ENCODE results near the gene TMEM132D.

Gene TMEM132D

DNA sequence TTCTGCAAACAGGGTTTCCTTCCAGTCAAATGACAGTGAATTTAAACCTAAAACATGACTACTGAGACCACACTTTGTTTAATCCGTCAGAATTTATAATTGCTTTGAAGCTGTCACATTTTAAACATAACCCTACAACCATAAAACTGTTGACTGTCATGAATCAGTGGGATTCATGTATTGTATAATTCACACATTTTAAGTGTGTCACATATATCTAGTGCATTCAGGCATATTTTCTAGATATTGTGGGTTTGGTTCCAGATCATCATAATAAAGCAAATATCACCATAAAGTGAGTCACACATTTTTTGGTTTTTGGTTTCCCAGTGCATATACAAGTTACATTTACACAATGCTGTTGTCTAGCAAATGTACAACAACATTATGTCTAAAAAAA lies 304.4 kb downstream of the TMEM132D start:
- H3K14ac ChIP-seq (ENCODE audit: low read length in 2 of 2): no peak overlapping the region
- no peak overlapping the region for H2BK5ac ChIP-seq (ENCODE audit: low read depth, low read length, poor library complexity, severe bottlenecking)
- H4K91ac ChIP-seq (ENCODE audit: low read length): no peak overlapping the region
- H3K79me1 ChIP-seq (replicated peaks; ENCODE audit: low read length, poor library complexity, severe bottlenecking): no peaks in the 10 kb centered on the region
- no CpG with 5 or more reads among the region's 1 CpG for whole genome bisulfite sequencing
- no peak overlapping the region for H4K8ac ChIP-seq (ENCODE audit: low read length)
- no peak overlapping the region for H2BK12ac ChIP-seq (ENCODE audit: low read length in 2 of 2)
- peaks cover 18% of the 10 kb centered on the region for H3K9me3 ChIP-seq (ENCODE audit: control insufficient read depth, low read length)
- H3K4me2 ChIP-seq (ENCODE audit: low read length, poor library complexity, severe bottlenecking): no peak overlapping the region
- no peak overlapping the region for H2BK120ac ChIP-seq (ENCODE audit: low read depth, low read length)
- H3K27ac ChIP-seq (ENCODE audit: low read length, poor library complexity, severe bottlenecking): no peak overlapping the region
- H3K23ac ChIP-seq (ENCODE audit: low read length in 2 of 2): no peak overlapping the region
- H3K4ac ChIP-seq (ENCODE audit: low read depth in 1 of 2, low read length in 2 of 2): no peak overlapping the region
- H3K9ac ChIP-seq (ENCODE audit: low read length): no peak overlapping the region
- no peak overlapping the region for H2AFZ ChIP-seq (ENCODE audit: low read depth, low read length)
- peaks cover 2% of the 10 kb centered on the region for H3K4me1 ChIP-seq (ENCODE audit: control insufficient read depth, insufficient read depth, low read depth, low read length)
- H3K4me3 ChIP-seq (ENCODE audit: insufficient read depth in 1 of 2, low read depth in 1 of 2, low read length in 2 of 2): no peak overlapping the region
- H3K18ac ChIP-seq (ENCODE audit: low read depth in 1 of 2, low read length in 2 of 2): no peak overlapping the region
- no peak overlapping the region for H2BK15ac ChIP-seq (ENCODE audit: low read depth, poor library complexity, severe bottlenecking)
- no peaks in the 10 kb centered on the region for H3K36me3 ChIP-seq (ENCODE audit: control insufficient read depth in 1 of 2, insufficient read depth in 2 of 2, low read depth in 1 of 2, low read length in 2 of 2)
- H3K27me3 ChIP-seq (ENCODE audit: control insufficient read depth in 1 of 2, insufficient read depth in 1 of 2, low read length in 2 of 2): no peaks in the 10 kb centered on the region
- no peak for DNase-seq
- no peak overlapping the region for H2AK5ac ChIP-seq (ENCODE audit: low read length, severe bottlenecking)

GRCh38 chr12:129594098-129594497 lies 309.7 kb downstream of the TMEM132D start:
- H2BK12ac ChIP-seq (ENCODE audit: low read length in 2 of 2): no peak overlapping the region
- H2AFZ ChIP-seq (ENCODE audit: low read depth, low read length): no peak overlapping the region
- peaks cover 19% of the 10 kb centered on the region for H3K9me3 ChIP-seq (ENCODE audit: control insufficient read depth, low read length)

GRCh38 chr12:129592449-129592848 lies 311.4 kb downstream of the TMEM132D start:
- Histone ChIP-seq H2BK120ac (ENCODE audit: low read depth, low read length) (no peak overlapping the region), H4K91ac (ENCODE audit: low read length) (no peak overlapping the region), H3K4ac (ENCODE audit: low read depth in 1 of 2, low read length in 2 of 2) (no peak overlapping the region), H2BK15ac (ENCODE audit: low read depth, poor library complexity, severe bottlenecking) (no peak overlapping the region), H2AK5ac (ENCODE audit: low read length, severe bottlenecking) (no peak overlapping the region), H2AFZ (ENCODE audit: low read depth, low read length) (no peak overlapping the region), H3K79me1 (replicated peaks; ENCODE audit: low read length, poor library complexity, severe bottlenecking) (no peaks in the 10 kb centered on the region), H3K4me1 (ENCODE audit: control insufficient read depth, insufficient read depth, low read depth, low read length) (no peaks in the 10 kb centered on the region), H3K14ac (ENCODE audit: low read length in 2 of 2) (no peak overlapping the region), H3K27me3 (ENCODE audit: control insufficient read depth in 1 of 2, insufficient read depth in 1 of 2, low read length in 2 of 2) (no peaks in the 10 kb centered on the region), H3K9me3 (ENCODE audit: control insufficient read depth, low read length) (peaks cover 21% of the 10 kb centered on the region), H3K23ac (ENCODE audit: low read length in 2 of 2) (no peak overlapping the region), H3K4me3 (ENCODE audit: insufficient read depth in 1 of 2, low read depth in 1 of 2, low read length in 2 of 2) (no peak overlapping the region), H3K9ac (ENCODE audit: low read length) (no peak overlapping the region), H3K4me2 (ENCODE audit: low read length, poor library complexity, severe bottlenecking) (no peak overlapping the region), H3K18ac (ENCODE audit: low read depth in 1 of 2, low read length in 2 of 2) (no peak overlapping the region), H3K27ac (ENCODE audit: low read length, poor library complexity, severe bottlenecking) (no peak overlapping the region), H3K36me3 (ENCODE audit: control insufficient read depth in 1 of 2, insufficient read depth in 2 of 2, low read depth in 1 of 2, low read length in 2 of 2) (no peaks in the 10 kb centered on the region), H4K8ac (ENCODE audit: low read length) (no peak overlapping the region), H2BK5ac (ENCODE audit: low read depth, low read length, poor library complexity, severe bottlenecking) (no peak overlapping the region), H2BK12ac (ENCODE audit: low read length in 2 of 2) (no peak overlapping the region)
- 53% methylated on average over 2 of the region's 2 CpGs for WGBS
- DNase-seq: no peak

More at GRCh38 chr12:129594098-129594497, 309.7 kb downstream of the TMEM132D start:
- Histone ChIP-seq H3K18ac (ENCODE audit: low read depth in 1 of 2, low read length in 2 of 2) (no peak overlapping the region), H3K23ac (ENCODE audit: low read length in 2 of 2) (no peak overlapping the region), H2AK5ac (ENCODE audit: low read length, severe bottlenecking) (no peak overlapping the region), H3K4ac (ENCODE audit: low read depth in 1 of 2, low read length in 2 of 2) (no peak overlapping the region), H2BK5ac (ENCODE audit: low read depth, low read length, poor library complexity, severe bottlenecking) (no peak overlapping the region), H3K36me3 (ENCODE audit: control insufficient read depth in 1 of 2, insufficient read depth in 2 of 2, low read depth in 1 of 2, low read length in 2 of 2) (no peaks in the 10 kb centered on the region), H4K8ac (ENCODE audit: low read length) (no peak overlapping the region), H2BK15ac (ENCODE audit: low read depth, poor library complexity, severe bottlenecking) (no peak overlapping the region), H3K27ac (ENCODE audit: low read length, poor library complexity, severe bottlenecking) (no peak overlapping the region), H3K27me3 (ENCODE audit: control insufficient read depth in 1 of 2, insufficient read depth in 1 of 2, low read length in 2 of 2) (no peaks in the 10 kb centered on the region), H3K79me1 (replicated peaks; ENCODE audit: low read length, poor library complexity, severe bottlenecking) (no peaks in the 10 kb centered on the region), H2BK120ac (ENCODE audit: low read depth, low read length) (no peak overlapping the region), H4K91ac (ENCODE audit: low read length) (no peak overlapping the region), H3K4me1 (ENCODE audit: control insufficient read depth, insufficient read depth, low read depth, low read length) (no peaks in the 10 kb centered on the region), H3K4me3 (ENCODE audit: insufficient read depth in 1 of 2, low read depth in 1 of 2, low read length in 2 of 2) (no peak overlapping the region), H3K9ac (ENCODE audit: low read length) (no peak overlapping the region), H3K4me2 (ENCODE audit: low read length, poor library complexity, severe bottlenecking) (no peak overlapping the region), H3K14ac (ENCODE audit: low read length in 2 of 2) (no peak overlapping the region)
- no peak for DNase-seq
- WGBS: 69% methylated on average over 5 of the region's 6 CpGs

GRCh38 chr12:129589503-129589902 lies 314.3 kb downstream of the TMEM132D start:
- Histone ChIP-seq H4K91ac (ENCODE audit: low read length) (no peak overlapping the region), H3K4me2 (ENCODE audit: low read length, poor library complexity, severe bottlenecking) (no peak overlapping the region), H2AK5ac (ENCODE audit: low read length, severe bottlenecking) (no peak overlapping the region), H3K79me1 (replicated peaks; ENCODE audit: low read length, poor library complexity, severe bottlenecking) (no peaks in the 10 kb centered on the region), H2BK120ac (ENCODE audit: low read depth, low read length) (no peak overlapping the region), H3K4me3 (ENCODE audit: insufficient read depth in 1 of 2, low read depth in 1 of 2, low read length in 2 of 2) (no peak overlapping the region), H2BK5ac (ENCODE audit: low read depth, low read length, poor library complexity, severe bottlenecking) (no peak overlapping the region), H3K4ac (ENCODE audit: low read depth in 1 of 2, low read length in 2 of 2) (no peak overlapping the region), H3K4me1 (ENCODE audit: control insufficient read depth, insufficient read depth, low read depth, low read length) (no peaks in the 10 kb centered on the region), H3K9ac (ENCODE audit: low read length) (no peak overlapping the region), H4K8ac (ENCODE audit: low read length) (no peak overlapping the region), H3K23ac (ENCODE audit: low read length in 2 of 2) (no peak overlapping the region), H3K9me3 (ENCODE audit: control insufficient read depth, low read length) (peaks cover 34% of the 10 kb centered on the region), H3K14ac (ENCODE audit: low read length in 2 of 2) (no peak overlapping the region), H3K36me3 (ENCODE audit: control insufficient read depth in 1 of 2, insufficient read depth in 2 of 2, low read depth in 1 of 2, low read length in 2 of 2) (no peaks in the 10 kb centered on the region), H3K27ac (ENCODE audit: low read length, poor library complexity, severe bottlenecking) (no peak overlapping the region), H2BK15ac (ENCODE audit: low read depth, poor library complexity, severe bottlenecking) (no peak overlapping the region), H2AFZ (ENCODE audit: low read depth, low read length) (no peak overlapping the region), H2BK12ac (ENCODE audit: low read length in 2 of 2) (no peak overlapping the region), H3K27me3 (ENCODE audit: control insufficient read depth in 1 of 2, insufficient read depth in 1 of 2, low read length in 2 of 2) (no peaks in the 10 kb centered on the region), H3K18ac (ENCODE audit: low read depth in 1 of 2, low read length in 2 of 2) (no peak overlapping the region)
- no peak for DNase-seq
- WGBS: 94% methylated on average over 3 of the region's 5 CpGs

All from mesenchymal stem cell (in vitro differentiated cells and primary cell).